ENCODE data around the gene SLC35B2.

SLC35B2 gene

DNA sequence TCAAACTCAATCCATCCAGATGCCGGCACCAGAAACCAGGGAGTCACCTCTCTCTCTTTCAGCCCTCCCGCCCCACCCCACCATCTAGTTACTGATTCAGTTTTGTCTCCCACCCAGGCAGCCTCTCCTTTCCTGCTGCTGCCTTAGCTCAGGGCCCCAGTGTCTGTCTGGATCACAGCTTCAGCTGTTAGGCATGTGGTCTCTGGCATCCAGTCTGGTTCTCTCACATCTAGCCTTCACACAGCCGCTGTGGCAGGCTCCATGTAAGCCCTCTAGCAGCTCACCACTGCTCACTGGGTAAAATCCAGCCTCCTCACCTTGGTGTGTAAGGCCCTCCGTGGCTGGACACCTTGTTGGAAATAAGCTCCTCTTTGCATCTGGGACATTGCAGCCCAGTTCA, 34.5 kb upstream of the SLC35B2 start:
- Mint-ChIP-seq H3K9me3 (no peaks in the 10 kb centered on the region), H3K27me3 (ENCODE audit: low read depth) (peaks cover 87% of the 10 kb centered on the region), H3K4me3 (no peak overlapping the region), H3K4me1 (no peaks in the 10 kb centered on the region), H3K36me3 (ENCODE audit: low read depth) (no peaks in the 10 kb centered on the region), H3K27ac (no peak overlapping the region)
- TF ChIP-seq, protein P1, sequence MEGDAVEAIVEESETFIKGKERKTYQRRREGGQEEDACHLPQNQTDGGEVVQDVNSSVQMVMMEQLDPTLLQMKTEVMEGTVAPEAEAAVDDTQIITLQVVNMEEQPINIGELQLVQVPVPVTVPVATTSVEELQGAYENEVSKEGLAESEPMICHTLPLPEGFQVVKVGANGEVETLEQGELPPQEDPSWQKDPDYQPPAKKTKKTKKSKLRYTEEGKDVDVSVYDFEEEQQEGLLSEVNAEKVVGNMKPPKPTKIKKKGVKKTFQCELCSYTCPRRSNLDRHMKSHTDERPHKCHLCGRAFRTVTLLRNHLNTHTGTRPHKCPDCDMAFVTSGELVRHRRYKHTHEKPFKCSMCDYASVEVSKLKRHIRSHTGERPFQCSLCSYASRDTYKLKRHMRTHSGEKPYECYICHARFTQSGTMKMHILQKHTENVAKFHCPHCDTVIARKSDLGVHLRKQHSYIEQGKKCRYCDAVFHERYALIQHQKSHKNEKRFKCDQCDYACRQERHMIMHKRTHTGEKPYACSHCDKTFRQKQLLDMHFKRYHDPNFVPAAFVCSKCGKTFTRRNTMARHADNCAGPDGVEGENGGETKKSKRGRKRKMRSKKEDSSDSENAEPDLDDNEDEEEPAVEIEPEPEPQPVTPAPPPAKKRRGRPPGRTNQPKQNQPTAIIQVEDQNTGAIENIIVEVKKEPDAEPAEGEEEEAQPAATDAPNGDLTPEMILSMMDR (IDR thresholded peaks at IDR 0.05; ENCODE audit: unreplicated experiment in 3 of 3) = no peak

DNA sequence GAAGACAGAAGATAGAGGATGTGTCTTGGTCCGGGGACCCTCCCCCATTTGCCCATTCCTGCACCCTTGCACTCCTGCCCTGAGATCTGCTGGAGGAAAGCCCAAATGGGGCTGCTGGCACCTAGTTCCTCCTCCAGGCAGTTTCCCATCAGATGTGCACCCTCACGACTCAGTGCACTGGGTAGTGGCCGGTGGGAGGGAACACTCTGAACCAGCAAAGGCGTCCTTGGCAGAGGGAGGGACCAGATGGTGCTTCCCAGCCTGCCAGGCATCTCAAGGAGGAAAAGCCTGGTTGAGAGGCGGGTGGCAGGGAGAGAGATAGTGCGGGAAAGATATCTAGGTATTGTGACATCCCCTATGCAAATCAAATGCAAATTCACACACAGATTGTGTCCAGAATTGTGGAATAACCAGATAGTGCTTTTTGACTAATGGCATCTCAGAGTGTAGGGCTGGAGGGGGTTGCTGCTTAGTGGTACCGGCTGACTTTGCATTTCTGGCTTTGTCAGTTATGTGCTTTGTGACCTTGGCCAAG, 32.5 kb upstream of the SLC35B2 start:
- no peaks in the 10 kb centered on the region for H3K9me3 Mint-ChIP-seq
- TF ChIP-seq, protein P1 (IDR thresholded peaks at IDR 0.05; ENCODE audit: unreplicated experiment in 3 of 3) = no peak
- H3K27me3 Mint-ChIP-seq (ENCODE audit: low read depth) = peaks cover 87% of the 10 kb centered on the region
- H3K4me1 Mint-ChIP-seq = no peaks in the 10 kb centered on the region
- H3K27ac Mint-ChIP-seq = no peak overlapping the region
- no peaks in the 10 kb centered on the region for H3K36me3 Mint-ChIP-seq (ENCODE audit: low read depth)
- no peak overlapping the region for H3K4me3 Mint-ChIP-seq

DNA sequence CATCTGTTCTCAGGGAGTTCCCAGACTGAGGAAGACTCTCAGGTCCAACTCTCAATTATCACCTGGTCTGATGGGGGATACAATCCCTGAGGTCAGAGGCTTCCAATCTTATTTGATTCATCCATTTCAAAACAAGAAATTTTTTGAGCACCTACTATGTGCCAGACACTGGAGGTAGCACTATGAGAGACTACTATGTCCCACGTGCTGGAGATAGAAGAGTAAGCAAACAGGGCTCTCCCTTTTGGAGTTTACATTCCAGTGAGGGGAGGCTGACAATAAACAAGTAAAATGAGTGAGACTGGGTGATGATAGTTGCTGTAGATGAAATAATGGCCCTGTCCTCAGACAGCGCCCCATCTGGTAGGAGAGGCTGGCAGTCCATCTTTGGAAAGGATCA, 29.4 kb upstream of the SLC35B2 start:
- Mint-ChIP-seq H3K4me3 (no peak overlapping the region), H3K4me1 (no peaks in the 10 kb centered on the region), H3K27ac (no peak overlapping the region), H3K27me3 (ENCODE audit: low read depth) (peaks cover 79% of the 10 kb centered on the region), H3K36me3 (ENCODE audit: low read depth) (no peaks in the 10 kb centered on the region), H3K9me3 (no peaks in the 10 kb centered on the region)
- TF ChIP-seq, protein P1 (IDR thresholded peaks at IDR 0.05; ENCODE audit: unreplicated experiment in 3 of 3) = no peak

DNA sequence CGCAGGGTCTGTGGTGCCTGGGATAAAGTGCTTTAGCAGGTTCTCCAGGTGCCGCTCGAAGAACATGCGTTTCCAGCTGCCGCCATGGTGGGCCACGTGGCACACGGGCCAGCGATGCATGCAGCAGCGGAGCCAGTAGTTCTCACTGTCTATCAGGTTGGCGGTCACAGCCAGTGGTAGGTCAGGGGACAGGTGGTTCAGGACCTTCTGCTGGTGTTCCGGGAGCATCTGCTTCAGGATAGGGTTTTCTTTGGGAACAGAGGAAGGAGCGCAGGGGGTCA, 28.9 kb upstream of the SLC35B2 start:
- Mint-ChIP-seq H3K36me3 (ENCODE audit: low read depth) (no peaks in the 10 kb centered on the region), H3K27me3 (ENCODE audit: low read depth) (peaks cover 73% of the 10 kb centered on the region), H3K4me1 (no peaks in the 10 kb centered on the region), H3K27ac (no peak overlapping the region), H3K4me3 (no peak overlapping the region), H3K9me3 (no peaks in the 10 kb centered on the region)
- TF ChIP-seq, protein P1 (IDR thresholded peaks at IDR 0.05; ENCODE audit: unreplicated experiment in 3 of 3) = no peak

DNA sequence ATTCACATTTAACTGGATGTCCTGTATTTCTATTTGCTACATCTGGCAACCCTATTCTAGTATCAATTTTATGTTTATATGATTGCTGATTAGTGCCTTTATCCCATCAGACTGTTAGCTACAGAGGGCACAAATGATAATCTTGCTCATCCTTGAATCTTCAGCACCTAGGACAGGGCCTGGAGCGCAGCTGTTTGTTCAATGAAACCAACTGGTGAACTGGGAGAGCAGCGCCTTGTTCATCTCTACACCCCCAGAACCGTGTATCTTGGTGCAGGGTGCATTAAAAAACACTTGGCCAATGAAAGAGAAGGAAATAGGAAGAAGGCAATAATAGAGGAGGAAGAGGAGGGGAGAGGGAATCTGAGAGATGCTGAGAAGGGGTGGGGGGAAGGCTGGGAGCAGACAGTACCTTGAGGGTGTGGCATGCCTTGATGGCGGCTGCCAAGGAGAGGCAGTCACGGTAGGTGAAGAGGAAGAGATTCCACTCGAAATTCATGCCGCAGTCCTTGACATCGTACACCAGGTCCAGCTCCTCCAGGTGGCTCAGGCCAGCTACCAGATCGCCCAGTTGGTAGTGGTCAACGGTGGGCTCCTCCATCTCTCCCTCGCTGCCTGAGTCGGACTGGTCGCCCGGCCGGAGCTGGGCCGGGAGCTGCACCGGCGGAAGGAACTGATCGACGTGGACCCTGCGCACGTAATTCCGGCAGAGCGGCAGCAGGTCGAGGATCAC, 28.4 kb upstream of the SLC35B2 start:
- peaks cover 70% of the 10 kb centered on the region for H3K27me3 Mint-ChIP-seq (ENCODE audit: low read depth)
- TF ChIP-seq, protein P1 (IDR thresholded peaks at IDR 0.05; ENCODE audit: unreplicated experiment in 3 of 3) = no peak
- H3K27ac Mint-ChIP-seq = no peak overlapping the region
- H3K9me3 Mint-ChIP-seq = no peaks in the 10 kb centered on the region
- no peaks in the 10 kb centered on the region for H3K4me1 Mint-ChIP-seq
- no peak overlapping the region for H3K4me3 Mint-ChIP-seq
- no peaks in the 10 kb centered on the region for H3K36me3 Mint-ChIP-seq (ENCODE audit: low read depth)

DNA sequence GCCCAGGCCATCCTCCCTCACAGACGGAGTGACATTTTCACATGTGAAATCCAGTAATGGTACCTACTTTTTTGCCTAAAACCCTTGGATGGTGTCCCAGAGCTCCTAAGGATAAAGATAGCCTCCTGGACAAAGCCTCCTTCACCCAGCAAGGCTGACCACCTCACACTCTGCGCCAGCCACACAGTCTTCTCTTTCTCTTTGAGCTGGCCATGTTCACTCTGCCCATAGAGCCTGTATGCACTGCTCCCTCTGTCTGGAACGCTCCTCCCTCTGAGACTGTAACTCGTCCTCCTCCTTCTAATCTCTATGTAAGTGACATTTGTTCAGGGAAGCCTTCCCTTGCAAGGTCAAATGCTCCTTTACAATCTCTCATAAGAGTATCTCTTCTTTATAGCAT, 27.5 kb upstream of the SLC35B2 start:
- H3K9me3 Mint-ChIP-seq = no peaks in the 10 kb centered on the region
- H3K4me1 Mint-ChIP-seq = no peaks in the 10 kb centered on the region
- TF ChIP-seq, protein P1 (IDR thresholded peaks at IDR 0.05; ENCODE audit: unreplicated experiment in 3 of 3) = no peak
- H3K27ac Mint-ChIP-seq = no peak overlapping the region
- no peak overlapping the region for H3K4me3 Mint-ChIP-seq
- no peaks in the 10 kb centered on the region for H3K36me3 Mint-ChIP-seq (ENCODE audit: low read depth)
- H3K27me3 Mint-ChIP-seq (ENCODE audit: low read depth) = peaks cover 73% of the 10 kb centered on the region

Measured in nephron (organoid).